ENCODE measurements around the gene MCEMP1. TPM values are rescaled to one million over a fixed set of nuclear protein-coding genes. Genes with fewer than 3 reads are reported as not detected.

The MCEMP1 gene
- polyA plus RNA-seq, 4 donors: 0.03 to 1.4 (median 0.48) TPM

- H3K27me3 ChIP-seq (ENCODE audit: control insufficient read depth in 3 of 3, insufficient read depth in 3 of 3, low read length in 3 of 3): peaks cover 0 to 19% (median 0%) of the 10 kb centered on the region in 3 donors
- no peaks in the 10 kb centered on the region for H3K36me3 ChIP-seq (ENCODE audit: control insufficient read depth in 3 of 3, insufficient read depth in 2 of 3, low read depth in 1 of 3, low read length in 3 of 3)
- H3K9me3 ChIP-seq (ENCODE audit: control insufficient read depth in 2 of 2, insufficient read depth in 1 of 2, low read depth in 1 of 2, low read length in 1 of 2): no peaks in the 10 kb centered on the region
- FAIRE-seq (no peak), DNase-seq (no peak)
- no peak overlapping the region for H3K4me3 ChIP-seq (ENCODE audit: low read depth in 1 of 3, low read length in 3 of 3)
- no peak overlapping the region for H3K27ac ChIP-seq (ENCODE audit: low read depth in 1 of 3, low read length in 2 of 3)
- no peaks in the 10 kb centered on the region for H3K4me1 ChIP-seq (ENCODE audit: control insufficient read depth in 3 of 3, insufficient read depth in 2 of 3, low read depth in 1 of 3, low read length in 2 of 3)
Measured at GRCh38 chr19:7691497-7691896, 14.6 kb downstream of the MCEMP1 start.

DNA sequence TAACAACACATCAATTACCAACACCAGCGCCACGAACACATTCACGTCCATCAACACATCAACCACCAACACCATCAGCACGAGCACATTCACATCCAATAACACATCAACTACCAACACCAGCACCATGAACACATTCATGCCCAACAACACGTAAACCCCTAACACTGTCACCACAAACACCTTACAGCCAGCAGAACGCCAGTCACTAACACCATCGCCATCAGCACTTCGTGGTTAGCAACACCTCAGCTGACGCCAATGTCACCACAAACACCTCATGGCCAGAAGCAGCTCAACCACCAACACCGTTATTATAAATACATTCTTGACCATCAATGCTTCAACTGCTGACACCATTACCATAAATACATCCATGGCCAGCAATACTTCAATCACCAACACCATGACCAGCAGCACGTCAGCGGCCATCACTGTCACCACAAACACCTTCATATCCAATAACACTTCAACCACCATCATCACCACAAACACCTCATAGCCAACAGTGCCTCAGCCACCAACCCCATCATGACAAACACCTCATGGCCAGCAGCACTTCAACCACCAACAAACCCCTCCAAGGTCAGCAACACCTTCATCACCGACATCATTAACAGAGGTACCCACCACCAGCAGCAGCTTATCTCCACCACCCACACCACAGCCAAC lies 15.7 kb downstream of the MCEMP1 start:
- Histone ChIP-seq H3K9me3 (ENCODE audit: control insufficient read depth in 2 of 2, insufficient read depth in 1 of 2, low read depth in 1 of 2, low read length in 1 of 2) (no peaks in the 10 kb centered on the region), H3K4me3 (ENCODE audit: low read depth in 1 of 3, low read length in 3 of 3) (no peak overlapping the region), H3K27me3 (ENCODE audit: control insufficient read depth in 3 of 3, insufficient read depth in 3 of 3, low read length in 3 of 3) (peaks cover 0 to 19% (median 0%) of the 10 kb centered on the region in 3 donors), H3K27ac (ENCODE audit: low read depth in 1 of 3, low read length in 2 of 3) (no peak overlapping the region), H3K4me1 (ENCODE audit: control insufficient read depth in 3 of 3, insufficient read depth in 2 of 3, low read depth in 1 of 3, low read length in 2 of 3) (no peaks in the 10 kb centered on the region), H3K36me3 (ENCODE audit: control insufficient read depth in 3 of 3, insufficient read depth in 2 of 3, low read depth in 1 of 3, low read length in 3 of 3) (no peaks in the 10 kb centered on the region)
- FAIRE-seq: no peak
- WGBS, 3 donors: 59 to 67% (median 67%) methylated on average over 13 of the region's 13 CpGs
- no peak for DNase-seq

DNA sequence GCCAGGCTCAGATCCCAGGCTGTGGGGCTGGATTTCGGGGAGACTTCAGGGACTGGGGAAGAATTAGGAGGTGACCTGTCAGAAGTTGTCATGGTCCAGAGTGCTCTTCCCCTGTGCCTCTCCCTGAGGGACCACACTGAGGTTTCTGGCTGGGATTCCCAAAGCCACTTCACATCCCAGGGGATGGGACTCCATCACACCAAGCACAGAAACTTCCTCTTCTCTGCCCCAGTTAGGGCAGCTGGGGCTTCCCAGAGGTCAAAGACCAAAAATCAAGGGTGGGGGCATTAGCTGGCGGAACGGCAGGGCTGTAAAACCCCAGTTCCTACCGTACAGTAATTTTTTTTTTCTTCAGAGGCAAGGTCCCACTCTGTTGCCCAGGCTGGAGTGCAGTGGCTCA lies 17.6 kb downstream of the MCEMP1 start:
- H3K27ac ChIP-seq (ENCODE audit: low read depth in 1 of 3, low read length in 2 of 3): no peak overlapping the region
- 15 to 52% (median 34%) methylated on average over 4 of the region's 4 CpGs for WGBS, 3 donors
- peaks cover 0 to 19% (median 0%) of the 10 kb centered on the region in 3 donors for H3K27me3 ChIP-seq (ENCODE audit: control insufficient read depth in 3 of 3, insufficient read depth in 3 of 3, low read length in 3 of 3)
- DNase-seq: no peak
- no peaks in the 10 kb centered on the region for H3K36me3 ChIP-seq (ENCODE audit: control insufficient read depth in 3 of 3, insufficient read depth in 2 of 3, low read depth in 1 of 3, low read length in 3 of 3)
- H3K4me3 ChIP-seq (ENCODE audit: low read depth in 1 of 3, low read length in 3 of 3): no peak overlapping the region
- H3K9me3 ChIP-seq (ENCODE audit: control insufficient read depth in 2 of 2, insufficient read depth in 1 of 2, low read depth in 1 of 2, low read length in 1 of 2): no peaks in the 10 kb centered on the region
- no peak for FAIRE-seq
- H3K4me1 ChIP-seq (ENCODE audit: control insufficient read depth in 3 of 3, insufficient read depth in 2 of 3, low read depth in 1 of 3, low read length in 2 of 3): no peaks in the 10 kb centered on the region

DNA sequence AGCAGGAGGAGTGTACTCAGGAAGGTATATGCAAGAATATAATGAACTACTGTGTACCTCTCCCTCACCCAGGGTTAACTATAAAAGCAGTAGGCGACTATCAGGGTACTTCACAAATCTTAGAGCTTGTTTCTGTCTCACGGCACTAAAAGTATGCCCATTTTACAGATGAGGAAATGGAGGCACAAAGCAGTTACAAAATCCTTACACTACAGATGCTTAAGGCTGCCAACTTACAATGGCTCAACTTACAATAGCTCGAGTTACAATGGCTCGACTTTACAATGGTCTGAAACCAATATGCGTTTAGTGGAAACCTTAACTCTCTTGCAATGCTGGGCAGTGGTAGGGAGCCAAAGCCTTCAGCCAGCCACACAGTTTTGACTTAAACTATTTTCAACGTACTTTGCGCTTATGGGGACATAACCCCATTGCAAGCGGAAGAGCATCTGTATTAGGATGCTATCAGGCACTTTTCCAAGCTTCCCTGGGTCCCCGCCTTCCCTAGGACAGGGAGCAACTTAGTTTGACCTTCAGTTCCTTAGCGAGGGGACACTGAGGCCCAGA lies 20.9 kb downstream of the MCEMP1 start:
- Histone ChIP-seq H3K27ac (ENCODE audit: low read depth in 1 of 3, low read length in 2 of 3) (no peak overlapping the region), H3K36me3 (ENCODE audit: control insufficient read depth in 3 of 3, insufficient read depth in 2 of 3, low read depth in 1 of 3, low read length in 3 of 3) (no peaks in the 10 kb centered on the region), H3K9me3 (ENCODE audit: control insufficient read depth in 2 of 2, insufficient read depth in 1 of 2, low read depth in 1 of 2, low read length in 1 of 2) (no peaks in the 10 kb centered on the region), H3K27me3 (ENCODE audit: control insufficient read depth in 3 of 3, insufficient read depth in 3 of 3, low read length in 3 of 3) (peaks cover 0 to 16% (median 0%) of the 10 kb centered on the region in 3 donors), H3K4me3 (ENCODE audit: low read depth in 1 of 3, low read length in 3 of 3) (no peak overlapping the region), H3K4me1 (ENCODE audit: control insufficient read depth in 3 of 3, insufficient read depth in 2 of 3, low read depth in 1 of 3, low read length in 2 of 3) (no peaks in the 10 kb centered on the region)
- FAIRE-seq (no peak), DNase-seq (no peak)
- WGBS, 3 donors: 78 to 85% (median 78%) methylated on average over 10 of the region's 10 CpGs

DNA sequence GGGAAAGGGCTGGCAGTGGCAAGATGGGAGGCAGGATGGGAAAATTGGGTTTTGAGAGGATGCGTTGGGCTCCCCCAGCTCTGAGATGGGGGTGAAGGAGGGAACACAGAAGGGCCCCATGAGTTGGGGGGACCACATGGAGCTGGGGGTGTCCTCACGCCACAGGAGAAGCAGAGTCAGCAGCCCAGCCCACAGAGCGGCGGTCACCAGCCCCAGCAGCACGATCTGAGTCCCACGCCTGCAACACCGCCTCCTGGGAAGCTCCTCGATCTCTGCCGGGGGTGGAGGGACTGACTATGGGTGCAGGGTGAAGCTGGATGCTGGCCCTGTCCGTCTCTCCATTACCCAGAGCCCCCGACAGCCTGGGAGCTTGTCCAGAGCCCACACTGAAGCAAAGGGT lies 21.7 kb downstream of the MCEMP1 start:
- Histone ChIP-seq H3K27ac (ENCODE audit: low read depth in 1 of 3, low read length in 2 of 3) (no peak overlapping the region), H3K4me3 (ENCODE audit: low read depth in 1 of 3, low read length in 3 of 3) (no peak overlapping the region), H3K27me3 (ENCODE audit: control insufficient read depth in 3 of 3, insufficient read depth in 3 of 3, low read length in 3 of 3) (peaks cover 0 to 16% (median 0%) of the 10 kb centered on the region in 3 donors), H3K4me1 (ENCODE audit: control insufficient read depth in 3 of 3, insufficient read depth in 2 of 3, low read depth in 1 of 3, low read length in 2 of 3) (no peaks in the 10 kb centered on the region), H3K36me3 (ENCODE audit: control insufficient read depth in 3 of 3, insufficient read depth in 2 of 3, low read depth in 1 of 3, low read length in 3 of 3) (no peaks in the 10 kb centered on the region), H3K9me3 (ENCODE audit: control insufficient read depth in 2 of 2, insufficient read depth in 1 of 2, low read depth in 1 of 2, low read length in 1 of 2) (no peaks in the 10 kb centered on the region)
- DNase-seq (no peak), FAIRE-seq (no peak)
- 25 to 35% (median 30%) methylated on average over 7 to 11 of the region's 11 CpGs for WGBS, 3 donors

GRCh38 chr19:7699003-7699402 lies 22.1 kb downstream of the MCEMP1 start:
- H3K36me3 ChIP-seq (ENCODE audit: control insufficient read depth in 3 of 3, insufficient read depth in 2 of 3, low read depth in 1 of 3, low read length in 3 of 3): no peaks in the 10 kb centered on the region
- no peak for DNase-seq
- 25 to 41% (median 30%) methylated on average over 2 of the region's 2 CpGs for WGBS, 3 donors
- H3K9me3 ChIP-seq (ENCODE audit: control insufficient read depth in 2 of 2, insufficient read depth in 1 of 2, low read depth in 1 of 2, low read length in 1 of 2): no peaks in the 10 kb centered on the region
- H3K27ac ChIP-seq (ENCODE audit: low read depth in 1 of 3, low read length in 2 of 3): no peak overlapping the region
- no peak for FAIRE-seq
- H3K27me3 ChIP-seq (ENCODE audit: control insufficient read depth in 3 of 3, insufficient read depth in 3 of 3, low read length in 3 of 3): peaks cover 0 to 16% (median 0%) of the 10 kb centered on the region in 3 donors
- H3K4me3 ChIP-seq (ENCODE audit: low read depth in 1 of 3, low read length in 3 of 3): no peak overlapping the region
- no peaks in the 10 kb centered on the region for H3K4me1 ChIP-seq (ENCODE audit: control insufficient read depth in 3 of 3, insufficient read depth in 2 of 3, low read depth in 1 of 3, low read length in 2 of 3)

DNA sequence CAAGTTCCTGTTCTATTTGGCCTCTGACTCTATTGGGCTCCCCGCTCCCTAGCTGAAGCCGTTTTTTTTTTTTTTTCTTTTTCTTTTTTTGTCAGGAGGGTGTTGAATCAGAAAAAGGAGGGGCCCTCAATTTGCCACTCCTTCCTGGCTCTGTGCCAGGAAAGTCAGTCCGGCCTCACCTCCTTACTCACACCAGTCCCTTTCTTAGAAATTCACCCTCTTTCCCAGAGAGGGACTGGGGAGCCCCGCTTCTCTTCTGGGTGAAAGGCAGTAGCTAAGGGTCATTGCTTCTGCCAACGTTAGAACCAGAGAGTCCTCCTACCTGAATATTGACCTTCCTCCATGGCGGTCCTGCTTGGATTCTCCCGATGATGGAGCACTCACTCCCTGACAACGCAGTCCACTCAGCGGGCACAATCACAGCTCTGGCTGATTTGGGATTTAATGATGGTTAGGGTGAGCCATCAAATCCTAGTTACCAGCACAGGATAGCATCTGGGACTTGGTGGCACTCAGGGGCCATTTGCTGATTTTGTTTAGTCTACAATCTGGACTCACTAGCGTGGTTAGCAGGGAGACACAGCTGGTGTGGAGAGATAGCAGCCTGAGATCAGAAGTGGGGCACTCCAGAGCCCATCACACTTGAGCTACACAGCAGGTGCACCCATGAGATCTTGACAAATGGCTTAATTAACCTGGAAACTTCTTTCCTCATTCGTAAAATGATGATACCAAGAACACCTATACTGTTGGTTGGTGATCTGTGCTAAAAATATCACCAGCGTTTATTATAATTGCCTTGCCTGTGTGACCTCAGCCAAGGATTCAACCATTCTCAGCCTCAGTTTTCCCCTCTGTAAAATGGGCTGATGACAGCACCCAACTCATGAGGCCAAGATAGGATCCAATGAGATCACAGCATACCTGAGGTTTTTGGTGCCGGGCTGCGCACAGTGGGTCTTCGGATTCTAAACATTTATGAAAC lies 22.8 kb downstream of the MCEMP1 start:
- no peak for DNase-seq
- no peak overlapping the region for H3K27ac ChIP-seq (ENCODE audit: low read depth in 1 of 3, low read length in 2 of 3)
- peaks cover 0 to 16% (median 0%) of the 10 kb centered on the region in 3 donors for H3K27me3 ChIP-seq (ENCODE audit: control insufficient read depth in 3 of 3, insufficient read depth in 3 of 3, low read length in 3 of 3)
- FAIRE-seq: no peak
- no peaks in the 10 kb centered on the region for H3K9me3 ChIP-seq (ENCODE audit: control insufficient read depth in 2 of 2, insufficient read depth in 1 of 2, low read depth in 1 of 2, low read length in 1 of 2)
- H3K4me3 ChIP-seq (ENCODE audit: low read depth in 1 of 3, low read length in 3 of 3): no peak overlapping the region
- H3K36me3 ChIP-seq (ENCODE audit: control insufficient read depth in 3 of 3, insufficient read depth in 2 of 3, low read depth in 1 of 3, low read length in 3 of 3): no peaks in the 10 kb centered on the region
- 52 to 59% (median 55%) methylated on average over 15 of the region's 15 CpGs for WGBS, 3 donors
- no peaks in the 10 kb centered on the region for H3K4me1 ChIP-seq (ENCODE audit: control insufficient read depth in 3 of 3, insufficient read depth in 2 of 3, low read depth in 1 of 3, low read length in 2 of 3)

DNA sequence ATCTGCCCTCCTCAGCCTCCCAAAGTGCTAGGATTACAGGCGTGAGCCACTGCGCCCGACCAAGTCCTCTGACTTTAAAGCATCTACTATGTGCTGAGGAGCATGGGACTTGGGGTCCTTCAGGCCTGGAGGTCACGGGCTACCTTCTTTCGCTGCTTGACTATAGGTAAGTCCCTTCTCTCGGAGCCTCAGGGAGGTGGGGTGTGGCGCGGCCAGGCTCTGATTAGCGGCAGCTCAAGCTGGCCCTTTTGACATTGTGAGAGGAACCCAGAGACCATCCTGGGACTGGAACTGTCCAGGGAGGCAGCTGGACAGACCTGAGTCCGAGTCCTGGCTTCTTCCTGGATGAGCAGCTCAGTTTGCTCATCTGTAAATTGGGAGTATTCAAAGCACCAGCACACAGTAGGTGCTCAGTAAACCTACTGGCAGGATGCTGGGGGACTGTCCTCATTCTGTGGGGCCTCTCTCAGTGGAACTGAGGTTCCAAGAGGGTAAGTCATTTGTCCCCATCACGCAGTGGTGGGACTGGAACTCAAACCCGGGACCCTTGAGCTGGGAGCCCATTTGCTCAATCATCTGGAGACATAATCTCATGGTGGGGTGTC lies 24.3 kb downstream of the MCEMP1 start:
- Histone ChIP-seq H3K36me3 (ENCODE audit: control insufficient read depth in 3 of 3, insufficient read depth in 2 of 3, low read depth in 1 of 3, low read length in 3 of 3) (no peaks in the 10 kb centered on the region), H3K27ac (ENCODE audit: low read depth in 1 of 3, low read length in 2 of 3) (no peak overlapping the region), H3K9me3 (ENCODE audit: control insufficient read depth in 2 of 2, insufficient read depth in 1 of 2, low read depth in 1 of 2, low read length in 1 of 2) (no peaks in the 10 kb centered on the region), H3K4me1 (ENCODE audit: control insufficient read depth in 3 of 3, insufficient read depth in 2 of 3, low read depth in 1 of 3, low read length in 2 of 3) (no peaks in the 10 kb centered on the region), H3K27me3 (ENCODE audit: control insufficient read depth in 3 of 3, insufficient read depth in 3 of 3, low read length in 3 of 3) (peaks cover 0 to 16% (median 0%) of the 10 kb centered on the region in 3 donors), H3K4me3 (ENCODE audit: low read depth in 1 of 3, low read length in 3 of 3) (no peak overlapping the region)
- DNase-seq: no peak
- WGBS, 3 donors: 88 to 92% (median 89%) methylated on average over 12 of the region's 12 CpGs
- FAIRE-seq: no peak
